Motor neuron (in vitro differentiated cells): ENCODE results near the gene KIRREL3. TPM values are rescaled to one million over a fixed set of nuclear protein-coding genes. Genes with fewer than 3 reads are reported as not detected.

Source experiments
- ATAC-seq, 8 experiments: fragments of 200-7000 bp; cut with Tn5 transposase; replicated peaks in 6 of 8; 2 replicates each; pipeline ENCODE4 v1.8.0; 2021; ENCODE audit warnings: mild to moderate bottlenecking in 8 of 8, moderate library complexity in 8 of 8
- H3K27ac ChIP-seq, 2 donors: fragments of 250-450 bp; sonication (Bioruptor Pico); 2 replicates each; pipeline ENCODE4 v1.9.0; 2021; ENCODE audit warnings: antibody characterized with exemption in 2 of 2, mild to moderate bottlenecking in 2 of 2, moderate library complexity in 1 of 2
- H3K4me1 ChIP-seq, 2 donors: fragments of 250-450 bp; sonication (Bioruptor Pico); replicated peaks in 1 of 2; 2 replicates each; pipeline ENCODE4 v1.6.1; 2021; ENCODE audit warnings: antibody characterized with exemption in 2 of 2, mild to moderate bottlenecking in 2 of 2, moderate library complexity in 1 of 2
- H3K4me3 ChIP-seq, 5 donors: fragments of 250-450 bp; sonication (Bioruptor Pico); 2 replicates each; pipeline ENCODE4 v1.9.0; 2021; ENCODE audit warnings: antibody characterized with exemption in 5 of 5, mild to moderate bottlenecking in 5 of 5, moderate library complexity in 4 of 5
- WGBS, 10 experiments: fragments of 450-650 bp; shearing (Covaris generic); methylation state at CpG; one replicate each; pipeline ENCODE4 v1.0.0; 2022; 5-methylcytosine and 5-hydroxymethylcytosine counted together
- in situ Hi-C, 9 experiments: fragments of 400-800 bp; cut with MboI; loops; one replicate each; pipeline ENCODE4 v1.15.0; 2021; ENCODE audit warnings: low sequenced_read_pairs in 9 of 9, low pct_unique_long_range_greater_than_20kb in 2 of 9; ENCODE audit not compliant: unreplicated experiment in 9 of 9
- total RNA-seq, 8 experiments: library from RNA; unstranded; fragments of 300-600 nt; gene quantifications; 2 replicates each; pipeline versions ENCODE4 v1.2.3 to v1.2.4, GENCODE V29; 2022

Gene KIRREL3
- total RNA-seq, 8 experiments from 2014 or later: 3.2 to 53.1 (median 4.8) TPM

DNA sequence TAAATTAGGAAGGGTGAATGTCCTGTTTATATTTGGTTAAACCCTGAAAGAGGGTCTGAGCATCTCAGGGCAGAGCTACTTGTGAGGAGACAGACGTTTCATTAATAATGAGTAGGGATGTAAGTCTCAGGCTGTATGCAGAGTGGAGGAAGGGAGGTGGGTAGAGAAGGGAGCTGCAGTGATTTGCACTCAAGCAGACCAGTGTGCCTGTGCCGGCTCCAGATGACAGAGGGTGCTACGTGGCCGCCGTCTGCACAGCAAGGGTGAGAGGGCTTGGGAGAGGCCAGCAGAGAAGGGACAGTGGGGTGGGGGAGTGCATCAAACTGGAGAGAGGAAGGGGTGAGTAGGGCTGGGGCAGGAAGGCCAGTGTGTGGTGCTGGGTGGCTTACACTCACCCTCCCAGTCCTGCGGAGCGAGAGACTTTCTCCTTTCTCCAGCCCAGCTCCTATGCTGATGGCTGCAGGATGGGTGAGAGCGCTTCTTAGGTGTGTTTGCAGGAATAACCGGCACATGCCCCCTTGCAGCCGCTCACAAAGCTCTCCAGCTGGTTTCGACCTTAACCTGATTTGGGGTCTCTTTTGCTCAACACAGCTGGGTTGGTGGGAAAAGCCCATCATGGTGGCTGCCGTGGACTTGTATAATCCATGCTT lies 514.5 kb downstream of the KIRREL3 start:
- Histone ChIP-seq H3K4me1 (peaks cover 15 to 27% of the 10 kb centered on the region in 2 donors), H3K4me3 (no peak overlapping the region), H3K27ac (peak overlapping the region in 1 of 2 donors; percentile 18)
- peak in 5 of 8 experiments; percentile 87 to 94 (median 93) for ATAC-seq
- WGBS, 10 experiments: 60 to 100% (median 93%) methylated on average over 1 to 5 of the region's 12 CpGs; no CpG with 5 or more reads in 4 of the 10 experiments
- in situ Hi-C loops: no loop called here

DNA sequence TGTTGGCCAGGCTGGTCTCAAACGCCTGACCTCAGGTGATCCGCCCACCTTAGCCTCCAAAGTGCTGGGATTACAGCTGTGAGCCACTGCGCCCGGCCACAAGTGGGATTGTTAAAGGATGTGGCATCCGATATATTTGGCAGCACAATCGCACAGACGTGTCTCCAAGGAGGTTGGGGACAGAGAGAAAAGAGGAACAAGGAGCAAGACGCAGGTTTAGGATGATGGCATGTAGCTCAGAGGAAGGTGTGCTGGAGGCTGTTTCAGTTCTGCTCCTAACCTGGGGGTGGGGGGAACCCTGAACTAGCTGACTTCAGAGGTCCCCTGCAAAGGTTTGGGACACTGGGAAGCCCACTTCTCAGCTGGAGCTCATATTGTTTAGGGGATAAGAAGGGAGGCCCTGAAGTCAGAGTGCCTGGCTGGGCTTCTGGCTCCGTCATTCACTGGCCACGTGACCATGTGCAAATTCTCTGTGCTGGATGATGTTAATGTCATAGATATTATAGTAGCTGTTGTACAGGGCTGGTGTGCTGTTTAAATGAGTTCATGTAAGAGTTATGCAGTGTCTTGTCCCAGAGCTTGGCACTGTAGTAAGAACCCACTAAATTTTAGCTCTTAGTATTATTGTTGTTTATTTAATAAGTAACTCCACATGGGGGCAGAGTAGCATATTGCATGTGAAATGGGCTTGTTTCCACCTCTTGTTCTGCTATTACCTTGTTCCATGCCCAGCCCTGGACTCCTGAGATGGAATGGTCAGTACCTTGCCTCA lies 515.4 kb downstream of the KIRREL3 start:
- peak; percentile 8 to 58 (median 40) for ATAC-seq
- in situ Hi-C loops: no loop called here
- WGBS, 10 experiments: 0 to 92% (median 66%) methylated on average over 1 to 4 of the region's 10 CpGs; no CpG with 5 or more reads in 4 of the 10 experiments
- no peak overlapping the region for H3K27ac ChIP-seq
- H3K4me3 ChIP-seq: no peak overlapping the region
- H3K4me1 ChIP-seq: peaks cover 16 to 22% of the 10 kb centered on the region in 2 donors

DNA sequence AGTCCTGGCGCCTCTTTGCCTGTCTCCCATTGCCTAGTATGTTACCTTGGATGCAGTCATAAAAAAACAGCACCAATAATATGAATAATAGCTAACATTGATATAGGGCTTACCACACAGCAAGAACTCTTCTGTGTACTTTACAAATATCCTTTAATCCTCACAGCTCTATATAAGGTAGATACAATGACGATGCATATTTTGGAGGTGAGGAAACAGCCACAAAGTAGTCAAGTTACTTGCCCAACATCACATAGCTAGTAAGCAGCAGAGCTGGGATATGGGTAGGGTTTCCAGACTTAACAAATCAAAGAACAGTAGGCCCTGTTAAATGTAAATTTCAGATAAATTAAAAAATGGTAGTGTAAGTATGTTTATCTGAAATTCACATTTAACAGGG lies 516.3 kb downstream of the KIRREL3 start:
- no peak for ATAC-seq
- in situ Hi-C loops: no loop called here
- Histone ChIP-seq H3K4me1 (peaks cover 12 to 21% of the 10 kb centered on the region in 2 donors), H3K4me3 (no peak overlapping the region), H3K27ac (no peak overlapping the region)
- 67 to 100% (median 100%) methylated on average over 1 of the region's 2 CpGs; no CpG with 5 or more reads in 3 of the 10 experiments for WGBS, 10 experiments

DNA sequence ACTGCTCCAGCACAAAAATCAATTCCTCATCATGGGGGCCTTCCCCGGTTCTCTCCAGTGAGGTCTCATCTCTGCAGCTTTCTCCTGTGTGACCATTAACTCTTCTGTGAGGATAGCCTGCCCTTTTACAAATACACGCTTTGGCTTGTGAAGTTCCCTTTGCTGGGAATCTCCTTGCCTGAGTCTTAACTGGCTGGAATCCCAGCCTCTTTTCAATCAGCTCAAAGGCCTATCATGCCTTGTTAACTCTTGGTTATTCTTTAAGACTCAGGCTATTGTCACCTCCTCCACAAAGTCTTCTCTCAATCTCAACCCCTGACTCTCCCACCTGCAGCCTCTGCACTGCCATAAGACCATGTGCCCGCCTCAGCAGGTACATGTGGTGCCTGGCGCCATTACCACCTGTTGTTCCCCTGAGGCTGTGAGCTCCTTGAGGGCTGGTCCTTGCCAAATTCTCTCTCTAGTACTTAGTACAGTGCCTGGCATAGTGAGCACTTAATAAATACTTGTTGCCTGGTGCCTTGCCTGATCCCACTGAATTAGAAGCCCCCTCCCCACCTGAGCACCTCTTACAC lies 516.9 kb downstream of the KIRREL3 start:
- H3K4me1 ChIP-seq: peaks cover 13 to 22% of the 10 kb centered on the region in 2 donors

DNA sequence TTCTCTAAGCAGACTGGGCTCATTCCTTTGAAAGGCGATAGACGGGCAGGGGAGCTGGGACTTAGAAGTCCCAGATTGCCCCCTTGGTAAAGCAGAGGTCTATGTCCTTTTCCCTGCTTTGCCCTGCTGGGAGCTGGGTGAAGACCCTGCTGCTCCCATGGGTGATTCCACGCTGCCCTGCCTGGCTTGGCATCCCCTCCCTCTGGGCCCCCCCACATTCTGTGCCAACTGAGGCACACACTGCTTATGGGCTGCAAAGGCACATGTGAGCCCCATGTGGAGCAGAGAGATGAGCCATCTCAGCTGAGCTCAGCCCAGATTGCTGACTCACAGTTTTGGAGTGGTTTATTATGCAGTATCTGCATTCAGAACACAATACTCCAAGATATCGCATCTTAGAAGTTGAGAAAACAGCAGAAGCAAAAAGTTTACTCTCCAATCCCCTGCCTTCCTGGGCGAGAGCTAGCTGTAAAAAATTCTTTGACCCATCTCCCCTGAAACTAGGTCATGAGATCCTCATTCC lies 517.9 kb downstream of the KIRREL3 start:
- in situ Hi-C loops: no loop called here
- Histone ChIP-seq H3K4me1 (peaks cover 13 to 22% of the 10 kb centered on the region in 2 donors), H3K27ac (no peak overlapping the region), H3K4me3 (no peak overlapping the region)
- ATAC-seq: peak in 1 of 8 experiments; percentile 30
- 40 to 100% (median 82%) methylated on average over 1 to 3 of the region's 5 CpGs; no CpG with 5 or more reads in 2 of the 10 experiments for WGBS, 10 experiments

More for the DNA sequence above, 516.9 kb downstream of the KIRREL3 start:
- H3K27ac ChIP-seq: no peak overlapping the region
- no peak overlapping the region for H3K4me3 ChIP-seq
- WGBS, 10 experiments: 40 to 100% (median 83%) methylated on average over 1 to 3 of the region's 4 CpGs; no CpG with 5 or more reads in 1 of the 10 experiments
- no peak for ATAC-seq
- in situ Hi-C loops: no loop called here

DNA sequence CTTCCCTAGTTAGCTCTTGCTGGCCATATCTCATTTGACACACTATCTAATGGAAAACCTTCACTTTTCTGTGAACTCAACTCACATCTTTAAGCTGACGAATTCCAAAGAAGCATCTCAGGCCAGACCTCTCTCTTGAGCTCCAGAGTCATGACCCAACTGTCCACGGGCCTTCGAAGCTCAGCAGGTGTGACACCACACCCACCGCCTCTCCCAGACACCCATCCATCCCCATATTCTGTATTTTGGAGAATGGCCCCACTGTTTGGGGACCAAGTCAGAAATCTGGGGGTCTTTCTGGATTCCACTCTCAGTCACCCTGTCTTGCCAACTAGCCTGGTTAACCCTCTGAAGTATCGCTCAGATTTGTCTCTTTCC lies 519.3 kb downstream of the KIRREL3 start:
- Histone ChIP-seq H3K4me1 (peaks cover 22 to 29% of the 10 kb centered on the region in 2 donors), H3K27ac (no peak overlapping the region), H3K4me3 (no peak overlapping the region)
- no peak for ATAC-seq
- WGBS, 10 experiments: 0 to 89% (median 79%) methylated on average over 1 to 4 of the region's 5 CpGs; no CpG with 5 or more reads in 5 of the 10 experiments
- in situ Hi-C loops: no loop called here

DNA sequence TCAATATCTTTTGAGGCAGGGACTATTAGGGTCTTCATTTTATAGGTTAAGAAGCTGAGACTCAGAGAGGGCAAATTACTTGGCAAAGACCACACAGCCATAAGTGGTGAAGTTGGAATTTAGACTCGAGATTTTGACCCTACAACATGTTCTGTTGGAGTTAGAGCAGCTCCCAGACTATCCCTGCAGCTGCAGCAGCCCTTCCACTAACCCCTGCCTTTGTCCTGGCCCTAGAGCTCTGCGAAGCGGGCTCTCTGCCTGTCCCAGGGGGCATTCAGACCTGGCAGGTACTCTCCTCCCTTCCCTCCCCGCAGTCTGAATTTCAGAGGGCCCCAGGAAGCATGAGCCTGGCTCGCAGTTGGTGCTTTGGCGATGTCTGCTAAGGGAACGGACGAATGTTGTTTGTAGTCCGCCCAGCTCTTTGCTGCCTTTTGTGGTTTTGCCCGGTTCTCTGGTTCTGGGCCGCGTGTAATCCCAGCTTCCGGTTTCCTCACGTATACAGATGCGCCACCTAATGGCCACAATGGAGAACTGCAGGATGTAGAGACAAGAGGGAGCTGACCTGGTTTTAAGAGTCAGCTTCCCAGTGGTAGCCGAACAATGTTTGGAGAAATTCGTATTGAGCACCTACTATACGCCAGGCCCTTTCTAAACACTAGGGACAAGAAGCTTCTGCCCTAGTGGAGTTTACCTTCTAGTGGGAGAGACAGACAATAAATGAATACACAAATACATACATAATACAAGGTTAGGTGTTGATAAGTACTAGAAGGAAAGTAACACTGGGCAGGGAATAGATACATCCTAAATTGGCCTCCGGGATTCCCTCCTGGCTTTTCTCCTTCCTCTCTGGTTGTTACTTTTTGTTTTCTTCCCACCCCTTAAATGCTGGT lies 519.9 kb downstream of the KIRREL3 start:
- Histone ChIP-seq H3K27ac (no peak overlapping the region), H3K4me1 (peaks cover 23 to 29% of the 10 kb centered on the region in 2 donors), H3K4me3 (no peak overlapping the region)
- peak; percentile 43 to 89 (median 70) for ATAC-seq
- in situ Hi-C loops: no loop called here
- 0 to 100% (median 15%) methylated on average over 1 to 15 of the region's 19 CpGs; no CpG with 5 or more reads in 1 of the 10 experiments for WGBS, 10 experiments

DNA sequence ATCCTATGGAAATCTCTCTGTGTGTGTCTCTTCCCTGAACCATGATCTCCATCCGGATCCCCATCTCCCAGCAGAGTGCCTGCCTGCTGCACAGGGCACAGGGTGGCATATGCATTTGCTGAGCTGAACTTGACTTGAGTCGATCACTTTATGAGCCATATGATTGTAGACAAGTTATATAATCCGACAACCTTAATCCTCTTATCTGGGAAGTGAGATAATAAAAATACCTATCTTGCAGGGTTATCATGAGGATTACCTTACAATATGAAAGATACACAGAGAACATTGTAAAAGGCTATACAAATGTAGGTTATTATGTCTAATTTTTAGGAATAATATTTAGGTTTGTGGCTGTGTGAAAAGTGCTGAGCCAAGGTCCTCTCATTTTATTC lies 520.6 kb downstream of the KIRREL3 start:
- H3K27ac ChIP-seq: no peak overlapping the region
- ATAC-seq: no peak
- H3K4me1 ChIP-seq: peaks cover 23 to 26% of the 10 kb centered on the region in 2 donors
- in situ Hi-C loops: no loop called here
- WGBS, 10 experiments: 85 to 100% (median 93%) methylated on average over 1 to 3 of the region's 3 CpGs; no CpG with 5 or more reads in 3 of the 10 experiments
- no peak overlapping the region for H3K4me3 ChIP-seq

DNA sequence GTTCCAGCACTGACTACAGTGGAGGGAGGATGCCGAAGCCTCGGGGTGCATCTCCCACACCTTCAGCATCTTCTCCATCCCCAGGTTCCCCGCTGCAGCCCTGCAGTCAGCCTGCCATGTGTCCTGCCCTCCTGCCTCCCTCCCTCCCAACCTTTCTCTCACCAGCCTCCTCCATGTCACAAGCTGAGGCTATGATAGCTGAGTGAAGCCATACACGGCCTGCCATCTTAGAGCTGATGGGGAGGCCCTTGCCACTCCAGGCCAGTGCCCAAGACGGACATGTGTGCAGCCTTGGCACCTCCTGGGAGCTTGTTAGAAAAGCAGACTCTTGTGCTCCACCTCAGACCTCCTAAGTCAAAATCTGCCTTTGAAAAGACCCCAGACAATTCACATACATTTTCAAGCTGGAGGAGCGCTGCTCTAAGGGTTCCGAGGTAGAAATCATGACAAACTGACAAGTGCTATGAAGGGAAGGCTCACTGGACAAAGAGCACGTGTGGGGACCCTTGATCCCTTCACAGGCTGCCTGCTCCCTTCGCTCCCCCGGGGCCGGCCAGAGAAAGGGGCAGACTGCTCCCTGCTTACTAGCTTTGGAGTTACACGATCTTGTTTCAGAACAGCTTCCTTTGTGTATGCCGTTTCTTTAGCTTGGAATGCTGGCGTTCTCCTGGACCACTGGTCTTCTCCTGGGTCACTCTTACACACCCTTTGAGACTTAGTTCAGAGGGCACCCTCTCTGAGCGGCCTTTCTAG lies 521.2 kb downstream of the KIRREL3 start:
- in situ Hi-C loops: no loop called here
- peaks cover 23 to 25% of the 10 kb centered on the region in 2 donors for H3K4me1 ChIP-seq
- no peak overlapping the region for H3K27ac ChIP-seq
- H3K4me3 ChIP-seq: no peak overlapping the region
- WGBS, 10 experiments: 57 to 100% (median 82%) methylated on average over 2 to 9 of the region's 15 CpGs; no CpG with 5 or more reads in 4 of the 10 experiments
- no peak for ATAC-seq

DNA sequence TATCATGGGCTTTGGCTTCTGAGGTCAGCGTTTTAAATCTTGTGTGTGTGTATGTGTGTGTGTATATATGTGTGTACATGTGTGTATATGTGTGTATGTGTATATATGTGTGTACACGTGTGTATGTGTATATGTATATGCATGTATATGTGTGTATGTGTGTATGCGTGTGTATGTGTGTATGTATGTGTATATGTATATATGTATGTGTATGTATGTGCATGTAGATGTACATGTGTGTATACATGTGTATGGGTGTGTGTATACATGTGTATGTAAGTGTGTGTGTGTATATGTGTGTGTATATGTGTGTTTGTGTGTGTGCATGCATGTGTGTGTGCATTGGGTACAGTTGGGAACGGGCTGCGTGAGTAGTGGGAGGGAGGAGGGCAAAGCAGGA lies 522.1 kb downstream of the KIRREL3 start:
- ATAC-seq: no peak
- 80 to 100% (median 90%) methylated on average over 1 to 2 of the region's 5 CpGs; no CpG with 5 or more reads in 7 of the 10 experiments for WGBS, 10 experiments
- Histone ChIP-seq H3K27ac (no peak overlapping the region), H3K4me3 (no peak overlapping the region), H3K4me1 (peaks cover 23 to 25% of the 10 kb centered on the region in 2 donors)
- in situ Hi-C loops: no loop called here

DNA sequence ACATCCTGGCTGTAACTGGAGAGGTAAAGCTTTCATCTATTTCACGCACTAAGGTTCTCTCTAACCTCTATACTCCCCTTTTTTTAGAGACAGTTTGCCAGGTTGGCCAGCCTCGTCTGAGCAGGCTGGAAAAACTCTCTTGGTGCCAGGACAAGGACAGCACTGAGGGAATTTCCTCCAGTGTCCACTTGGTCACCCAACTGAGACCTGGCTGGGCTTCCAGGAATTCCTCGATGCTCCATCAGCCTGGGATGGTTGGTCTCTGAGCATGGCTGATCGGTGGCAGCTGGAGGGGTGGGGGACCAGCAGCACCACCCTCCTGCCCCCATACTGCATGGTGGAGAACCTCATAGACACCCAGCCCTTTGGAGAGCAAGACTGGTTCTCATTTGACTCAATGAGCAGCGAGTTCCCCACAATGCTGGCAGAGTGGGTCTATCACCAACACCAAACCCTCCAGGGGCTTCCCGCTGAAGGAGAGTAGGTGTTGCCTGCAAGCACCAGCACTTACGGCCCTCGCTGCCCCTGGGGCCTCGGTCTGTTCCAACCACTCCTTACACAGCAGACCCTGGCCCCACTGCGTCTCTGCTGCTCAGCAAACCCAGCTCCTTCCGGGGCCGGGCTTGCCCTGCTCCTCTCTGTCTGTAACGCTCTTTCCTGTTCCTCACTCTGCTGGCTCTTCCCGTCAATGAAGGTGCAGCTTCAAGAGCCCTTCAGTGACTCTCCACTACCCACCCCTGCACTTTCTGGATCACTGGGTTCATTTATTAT lies 522.9 kb downstream of the KIRREL3 start:
- Histone ChIP-seq H3K4me1 (peaks cover 23 to 25% of the 10 kb centered on the region in 2 donors), H3K27ac (no peak overlapping the region), H3K4me3 (no peak overlapping the region)
- in situ Hi-C loops: no loop called here
- peak in 2 of 8 experiments; percentile 9 for ATAC-seq
- WGBS, 10 experiments: 71 to 82% (median 74%) methylated on average over 1 to 8 of the region's 14 CpGs; no CpG with 5 or more reads in 4 of the 10 experiments
